Kidney glomerular epithelial cell (primary cell): ENCODE measurements around the gene ATG5.
"Not testable (repeated sequence)": the region's sequence is repeated elsewhere in the genome, so short reads cannot be mapped to it uniquely, and the experiment has no call there.

Experiments
- DNase-seq: peaks from one replicate; lab custom pipeline; 2025; lab: John Stamatoyannopoulos, UW

ATG5 gene

DNA sequence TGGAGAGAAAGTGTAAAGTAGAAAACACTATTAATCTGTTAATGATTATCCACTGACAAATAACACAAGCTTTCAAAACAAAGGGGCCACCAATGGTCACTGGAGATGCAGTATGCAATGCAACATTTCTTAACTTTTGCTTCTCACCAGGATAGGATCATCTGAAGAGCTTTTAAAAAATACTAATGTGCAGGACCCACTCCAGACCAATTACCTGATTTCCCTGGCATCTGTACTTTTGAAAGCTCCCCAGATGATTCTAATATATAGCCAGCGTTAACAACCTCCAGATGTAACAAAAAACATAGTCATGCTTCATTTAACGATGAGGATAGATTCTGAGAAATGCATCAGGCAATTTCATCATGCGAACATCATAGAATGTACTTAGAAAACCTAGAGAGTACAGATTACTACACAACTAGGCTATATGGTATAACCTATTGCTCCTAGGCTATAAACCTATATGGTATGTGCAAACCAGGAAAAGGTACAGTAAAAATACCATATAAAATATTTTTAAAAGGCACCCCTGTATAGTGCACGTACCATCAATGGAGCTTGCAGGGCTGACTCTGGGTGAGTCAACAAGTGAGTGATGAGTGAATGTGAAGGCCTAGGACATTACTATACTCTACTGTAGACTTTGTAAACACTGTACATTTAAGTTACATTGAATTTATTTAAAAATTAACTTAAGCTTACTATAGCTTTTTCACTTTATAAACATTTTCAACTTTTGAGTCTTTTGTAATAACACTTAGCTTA, 69.2 kb downstream of the ATG5 start:
- DNase-seq = peak; percentile 26

DNA sequence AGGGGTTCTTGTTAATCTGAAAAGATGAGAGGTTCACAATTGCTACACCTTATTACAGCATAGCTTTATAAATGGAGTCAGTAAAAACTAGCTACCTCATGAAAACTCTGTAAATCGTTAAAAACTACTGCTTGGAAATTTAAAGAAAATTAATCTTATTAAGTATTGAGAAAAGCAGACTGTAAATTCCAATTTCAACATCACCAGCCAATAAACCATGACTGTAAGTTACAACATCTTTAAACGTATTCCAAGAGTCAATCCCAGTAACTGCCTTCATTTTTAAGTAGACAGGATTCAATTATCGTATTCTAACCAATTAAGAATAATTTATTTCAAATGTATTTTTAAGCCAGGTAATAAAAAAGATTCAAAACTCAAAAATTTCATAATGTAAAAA, 70.3 kb downstream of the ATG5 start:
- DNase-seq = no peak

- DNase-seq = peak; percentile 8
Measured at GRCh38 chr6:106254636-106255035, 70.9 kb downstream of the ATG5 start.

GRCh38 chr6:106253731-106254130, 71.8 kb downstream of the ATG5 start:
- peak; percentile 61 for DNase-seq

- DNase-seq = peak; percentile 78
Measured at GRCh38 chr6:106253172-106253571, 72.4 kb downstream of the ATG5 start.

DNA sequence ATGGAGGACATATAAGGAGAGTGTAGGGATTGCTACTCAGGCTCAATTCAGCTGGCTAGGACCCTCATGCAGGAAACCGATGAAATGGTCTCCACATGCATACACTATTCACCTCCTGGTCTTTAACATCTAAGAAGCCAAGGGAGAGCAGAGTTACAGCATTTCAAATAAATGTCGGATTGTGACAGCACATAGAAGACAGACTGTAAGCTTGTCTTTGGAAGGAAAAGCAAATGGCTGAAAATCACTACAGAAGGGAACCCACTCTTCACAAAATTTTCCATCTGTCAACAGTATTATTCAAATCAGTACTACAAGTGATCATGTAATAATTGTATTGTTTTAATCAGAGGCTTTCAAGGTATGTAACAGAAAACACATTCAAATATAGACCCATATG, 72.9 kb downstream of the ATG5 start:
- no peak for DNase-seq

GRCh38 chr6:106251531-106252255, 73.9 kb downstream of the ATG5 start:
- peak; percentile 27 for DNase-seq

DNA sequence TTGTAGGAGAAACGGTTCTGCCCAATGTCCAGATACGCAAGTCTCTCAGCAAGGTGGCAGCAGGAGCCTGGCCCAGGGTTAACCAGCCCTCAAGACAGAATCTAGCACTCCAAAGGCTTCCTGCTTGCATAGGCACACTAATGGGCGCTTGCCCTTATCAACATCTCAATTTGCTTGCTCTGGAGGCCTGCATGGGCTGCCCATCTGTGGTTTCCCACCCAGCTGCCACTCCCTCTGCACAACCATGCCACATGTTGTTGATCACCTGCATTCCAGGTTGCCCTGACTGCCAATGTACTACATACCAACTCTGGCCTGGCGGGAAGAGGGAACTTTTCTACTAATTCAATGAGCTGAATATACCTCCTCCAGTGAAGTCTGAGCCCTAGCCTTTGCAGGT, 74.6 kb downstream of the ATG5 start:
- DNase-seq = no peak

GRCh38 chr6:106249658-106250057, 75.9 kb downstream of the ATG5 start:
- no peak for DNase-seq

DNA sequence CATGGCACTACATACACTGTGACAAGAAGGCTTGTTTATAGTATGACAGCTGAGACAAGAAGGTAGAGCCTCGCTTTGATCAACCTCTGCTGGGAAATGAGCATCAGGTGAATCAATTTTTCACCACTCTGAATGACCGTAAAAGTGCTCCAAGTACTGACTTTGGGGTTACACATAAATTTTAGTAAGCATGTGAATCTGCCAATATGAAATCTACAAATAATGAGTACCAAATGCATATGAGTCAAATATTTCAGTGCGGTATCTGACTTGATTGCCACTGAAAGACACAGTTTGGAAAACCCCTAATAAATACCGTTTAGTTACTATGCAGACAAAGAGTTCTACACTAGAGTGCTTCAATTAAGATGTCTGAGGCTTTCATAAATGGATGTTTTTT, 77.8 kb downstream of the ATG5 start:
- DNase-seq = no peak

DNA sequence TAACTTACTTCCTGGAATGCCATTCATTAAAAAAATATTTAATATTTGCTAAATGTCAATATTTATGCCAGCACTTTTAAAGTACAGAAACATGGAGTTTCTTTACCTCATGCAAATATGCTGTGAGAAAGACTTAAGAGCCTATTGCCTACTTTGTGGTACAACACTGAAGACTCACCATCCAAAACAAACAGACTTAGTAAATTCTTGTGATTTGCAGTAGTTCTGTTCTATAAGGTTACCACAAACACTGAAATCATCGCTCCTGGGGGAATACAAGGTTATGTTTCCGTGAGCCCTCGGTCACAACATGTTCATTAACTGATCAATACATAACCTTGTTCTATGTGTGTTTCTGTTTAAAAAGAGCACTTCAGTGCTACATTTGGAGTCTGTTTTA, 78.3 kb downstream of the ATG5 start:
- no peak for DNase-seq

DNA sequence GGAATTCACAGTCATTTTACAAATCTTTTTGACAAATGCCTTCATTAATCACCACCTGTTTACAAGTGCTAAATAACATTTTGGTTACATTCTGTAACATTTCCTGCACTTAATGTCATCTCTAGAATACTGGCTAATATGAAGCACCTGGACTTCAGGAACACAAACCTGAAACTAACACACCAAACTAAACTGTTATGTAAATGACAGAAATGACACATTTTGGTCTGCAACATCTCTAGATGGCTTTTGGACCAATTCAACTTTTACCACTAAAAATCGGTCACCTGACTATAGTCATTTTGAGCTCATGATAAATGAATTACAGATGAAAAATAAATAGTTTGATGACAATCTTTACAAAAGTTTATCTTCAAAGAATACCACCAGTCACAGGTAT, 80.6 kb downstream of the ATG5 start:
- DNase-seq = no peak

DNA sequence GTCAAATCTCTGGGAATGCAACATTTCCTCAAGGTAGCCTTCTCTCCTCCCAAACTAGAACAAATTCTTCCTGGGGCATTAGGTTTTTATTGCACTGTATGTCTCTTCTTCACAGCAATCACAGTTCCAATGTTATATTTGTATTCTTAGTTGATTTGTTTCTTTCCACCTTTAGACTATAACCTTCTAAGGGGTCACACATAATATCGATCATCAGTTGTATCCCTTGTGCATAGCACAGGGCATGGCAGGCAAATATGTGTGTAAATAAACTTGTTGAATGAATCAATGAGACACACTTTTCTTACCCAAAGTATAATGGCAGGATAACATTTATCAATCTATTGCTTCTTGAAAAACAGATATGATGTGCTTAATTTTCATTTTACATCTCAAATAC, 81.0 kb downstream of the ATG5 start:
- DNase-seq = no peak

DNA sequence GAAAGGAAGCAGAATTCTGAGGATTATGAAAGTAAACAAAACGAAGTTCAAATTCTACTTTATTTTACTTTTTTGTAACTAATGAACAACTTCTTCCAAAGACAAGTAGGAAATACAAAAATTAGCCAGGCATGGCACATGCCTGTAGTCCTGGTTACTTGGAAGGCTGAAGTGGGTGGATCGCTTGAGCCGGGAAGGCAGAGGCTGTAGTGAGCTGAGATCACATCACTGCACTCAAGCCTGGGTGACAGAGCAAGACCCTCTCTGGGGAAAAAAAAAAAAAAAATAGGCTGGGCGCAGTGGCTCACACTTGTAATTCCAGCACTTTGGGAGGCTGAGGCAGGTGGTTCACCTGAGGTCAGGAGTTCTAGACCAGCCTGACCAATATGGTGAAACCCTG, 82.3 kb downstream of the ATG5 start:
- no peak for DNase-seq

- no peak for DNase-seq
Measured at GRCh38 chr6:106241498-106241897, 84.1 kb downstream of the ATG5 start.

DNA sequence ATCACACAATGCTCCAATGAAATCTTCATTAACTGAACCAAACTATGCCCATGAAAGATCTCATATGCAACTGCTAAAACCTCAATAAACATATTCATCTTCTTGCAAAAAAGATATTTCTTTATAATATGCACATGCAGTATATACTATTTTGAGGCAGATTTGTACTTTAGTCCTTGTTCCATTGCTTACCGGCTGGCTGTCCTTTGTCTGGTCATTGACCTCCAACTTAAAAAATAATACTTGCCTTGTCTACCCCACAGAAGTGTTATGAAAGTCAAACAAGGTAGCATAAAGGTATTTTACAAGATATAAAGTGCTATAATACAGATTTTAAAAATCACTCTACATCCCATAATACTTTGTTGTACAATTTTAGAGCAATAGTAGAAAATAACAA, 88.3 kb downstream of the ATG5 start:
- DNase-seq = no peak

DNA sequence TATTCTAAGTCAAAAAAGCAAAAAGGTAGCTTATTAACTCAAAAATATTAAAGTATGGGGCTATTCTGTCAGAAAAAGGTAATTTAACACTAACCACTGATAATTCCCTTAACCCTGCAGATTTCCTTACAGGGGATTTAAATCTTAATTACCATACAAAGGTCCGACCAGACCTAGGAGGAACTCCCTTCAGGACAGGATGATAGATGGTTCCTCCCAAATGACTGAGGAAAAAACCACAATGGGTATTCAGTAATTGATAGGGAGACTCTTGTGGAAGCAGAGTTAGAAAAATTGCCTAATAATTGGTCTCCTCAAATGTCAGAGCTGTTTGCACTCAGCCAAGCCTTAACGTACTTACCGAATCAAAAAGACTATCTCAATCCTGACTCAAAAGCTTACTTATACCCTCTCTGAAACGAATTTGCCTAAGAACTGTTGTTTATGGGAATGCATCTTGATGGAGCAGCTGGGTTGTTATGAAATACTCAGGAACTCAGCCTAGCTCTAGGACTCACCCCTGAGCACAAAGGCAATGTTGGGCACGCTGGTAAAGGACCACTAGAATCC, 95.6 kb downstream of the ATG5 start:
- DNase-seq = not testable (repeated sequence)

- no peak for DNase-seq
Measured at GRCh38 chr6:106227612-106228507, 97.7 kb downstream of the ATG5 start.

DNA sequence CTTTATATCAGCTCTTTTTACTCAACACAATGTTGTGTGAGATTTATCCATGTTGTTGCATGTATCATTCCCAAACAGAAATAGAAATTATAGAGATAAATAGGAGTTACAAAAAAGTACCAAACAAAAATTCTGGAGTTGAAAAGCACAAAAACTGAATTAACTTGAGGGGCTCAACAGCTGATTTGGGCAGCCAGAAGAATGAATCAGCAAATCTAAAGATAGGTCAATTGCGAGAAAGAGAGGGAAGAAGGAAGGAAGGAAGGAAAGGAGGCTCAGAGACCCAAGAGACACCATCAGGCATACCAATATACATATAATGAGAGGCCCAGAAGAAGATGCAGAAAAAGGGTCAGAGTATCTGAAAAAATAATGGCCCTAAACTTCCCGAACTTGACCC, 98.9 kb downstream of the ATG5 start:
- no peak for DNase-seq

GRCh38 chr6:106225581-106225980, 100.0 kb downstream of the ATG5 start:
- no peak for DNase-seq

DNA sequence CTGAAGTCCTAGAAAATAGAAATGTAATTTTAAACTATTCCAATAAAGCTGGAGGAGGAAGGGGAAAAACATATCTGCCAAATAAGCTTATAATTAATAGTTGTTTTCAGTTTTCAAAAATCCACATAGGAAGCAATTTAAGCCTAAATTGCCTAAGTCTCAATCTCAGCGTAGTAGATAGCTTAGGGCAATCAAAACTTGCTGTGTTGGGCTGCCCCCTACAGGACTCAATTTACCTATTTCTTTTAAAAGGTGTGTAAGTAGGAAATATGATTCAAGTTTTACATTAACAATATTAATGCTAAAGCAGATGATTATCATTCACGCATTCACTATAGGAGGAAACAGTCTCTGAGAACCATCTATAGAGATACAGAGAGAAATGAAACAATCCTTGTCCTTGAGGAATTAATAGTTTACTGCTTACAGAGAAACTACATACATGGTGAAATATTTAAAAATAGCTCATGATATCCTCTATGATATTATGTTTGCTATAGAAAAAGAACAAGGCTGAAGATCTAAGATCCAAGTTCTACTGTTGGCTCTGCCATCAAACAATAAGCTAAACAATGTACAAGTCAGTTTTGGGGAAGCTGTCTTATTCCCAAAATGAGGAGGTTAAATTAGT, 102.1 kb downstream of the ATG5 start:
- peak; percentile 32 for DNase-seq

- DNase-seq = no peak
Measured at GRCh38 chr6:106220485-106220884, 105.1 kb downstream of the ATG5 start.
